HepG2 (cell line): ENCODE results near the gene KIFC1. TPM values are rescaled to one million over a fixed set of nuclear protein-coding genes. Genes with fewer than 3 reads are reported as not detected.

Experiments used
- CCDC6 ChIP-seq: sonication (generic); formaldehyde crosslinking; IDR thresholded peaks from 2 replicates; pipeline ENCODE4 v1.8.1; 2022; ENCODE audit warnings: mild to moderate bottlenecking, missing genetic modification reagents, moderate library complexity
- CEBPB ChIP-seq: IDR thresholded peaks from 2 replicates; pipeline ENCODE4 v1.6.1; 2011; ENCODE audit warnings: low read depth, low read length, improper control_type of control experiment, borderline replicate concordance
- DNMT1 ChIP-seq: sonication (generic); formaldehyde crosslinking; IDR thresholded peaks from 2 replicates; pipeline ENCODE4 v1.5.1; 2020; ENCODE audit warnings: mild to moderate bottlenecking, missing genetic modification reagents
- KAT2B ChIP-seq: fragments of 150-350 bp; IDR thresholded peaks from 2 replicates; pipeline ENCODE4 v1.6.1; 2014; ENCODE audit warnings: low read depth, low read length, borderline replicate concordance
- MED8 ChIP-seq: sonication (generic); formaldehyde crosslinking; IDR thresholded peaks from 2 replicates; pipeline ENCODE4 v1.8.1; 2023; ENCODE audit warnings: mild to moderate bottlenecking, missing genetic modification reagents; ENCODE audit not compliant: insufficient replicate concordance
- NRL ChIP-seq: sonication (generic); formaldehyde crosslinking; IDR thresholded peaks from 2 replicates; pipeline ENCODE4 v1.5.0; 2020; ENCODE audit warnings: missing genetic modification reagents, mild to moderate bottlenecking, moderate library complexity, borderline replicate concordance
- SUZ12 ChIP-seq: fragments of 150-350 bp; IDR thresholded peaks from 2 replicates; pipeline ENCODE4 v1.6.1; 2014; ENCODE audit warnings: low read depth, low read length
- TOE1 ChIP-seq: sonication (generic); formaldehyde crosslinking; IDR thresholded peaks from 2 replicates; pipeline ENCODE4 v1.4.0; 2020; ENCODE audit warnings: mild to moderate bottlenecking, missing genetic modification reagents
- ZC3H4 ChIP-seq: sonication (generic); formaldehyde crosslinking; IDR thresholded peaks from 2 replicates; pipeline ENCODE4 v1.4.0; 2020; ENCODE audit warnings: missing genetic modification reagents, borderline replicate concordance
- ZNF138 ChIP-seq: sonication (generic); formaldehyde crosslinking; IDR thresholded peaks from 2 replicates; pipeline ENCODE4 v1.5.0; 2020; ENCODE audit warnings: mild to moderate bottlenecking, low read depth, missing genetic modification reagents
- ZNF563 ChIP-seq: sonication (generic); formaldehyde crosslinking; IDR thresholded peaks from 2 replicates; pipeline ENCODE4 v1.8.0; 2022; ENCODE audit warnings: mild to moderate bottlenecking, moderate library complexity, missing genetic modification reagents
- ZNF749 ChIP-seq: sonication (generic); formaldehyde crosslinking; IDR thresholded peaks from 2 replicates; pipeline ENCODE4 v1.8.0; 2022; ENCODE audit warnings: mild to moderate bottlenecking, missing genetic modification reagents, moderate library complexity, borderline replicate concordance
- ZNF839 ChIP-seq: sonication (generic); formaldehyde crosslinking; IDR thresholded peaks from 2 replicates; pipeline ENCODE4 v1.4.0; 2020; ENCODE audit warnings: missing genetic modification reagents, mild to moderate bottlenecking, borderline replicate concordance
- ZNF841 ChIP-seq: sonication (generic); formaldehyde crosslinking; IDR thresholded peaks from 2 replicates; pipeline ENCODE4 v1.8.1; 2023; ENCODE audit warnings: missing genetic modification reagents, borderline replicate concordance
- polyA plus RNA-seq, 8 experiments: library from polyadenylated mRNA; depleted of rRNA in 3 of 8; stranded (reverse) in 7 of 8; unstranded in 1 of 8; fragments of >200 nt; fragmentation: Illumina TruSeq in 4 of 8; extraction: Trizol in 4 of 8; gene quantifications; 2 replicates each; pipeline versions ENCODE4 v1.2.1 to v1.2.3, GENCODE V29; 2011 to 2016; ENCODE audit warnings: low read depth in 4 of 8, missing spikeins in 1 of 8, mixed read lengths in 1 of 8; ENCODE audit not compliant: insufficient read depth in 1 of 8
- total RNA-seq, 5 experiments: library from RNA; depleted of rRNA; stranded (reverse); fragments of >200 nt; fragmentation: Illumina TruSeq; extraction: Trizol; gene quantifications; 2 replicates each; pipeline ENCODE4 v1.2.3, GENCODE V29; 2016; ENCODE audit warnings: low read depth in 1 of 5
- TF ChIP-seq, protein P1 (sequence below): sonication (generic); formaldehyde crosslinking; conservative IDR thresholded peaks from 2 replicates; pipeline ENCODE4 v1.4.0; 2020; ENCODE audit warnings: missing genetic modification reagents
- TF ChIP-seq, protein P2 (sequence below): sonication (generic); formaldehyde crosslinking; IDR thresholded peaks from 2 replicates; pipeline ENCODE4 v1.5.1; 2020; ENCODE audit warnings: mild to moderate bottlenecking, missing genetic modification reagents, borderline replicate concordance
- TF ChIP-seq, protein P3 (sequence below): sonication (generic); formaldehyde crosslinking; IDR thresholded peaks from 2 replicates; pipeline ENCODE4 v1.9.0; 2021; ENCODE audit warnings: missing genetic modification reagents, mild to moderate bottlenecking, borderline replicate concordance
- TF ChIP-seq, protein P4 (sequence below): sonication (generic); formaldehyde crosslinking; IDR thresholded peaks from 2 replicates; pipeline ENCODE4 v1.8.0; 2022; ENCODE audit warnings: mild to moderate bottlenecking, missing genetic modification reagents

The KIFC1 gene
- total and polyA plus RNA-seq, 2 of the 13 experiments (the other 11 are each of a cell fraction or from before 2014, with no cell fraction given): 25.0 to 45.5 TPM

DNA sequence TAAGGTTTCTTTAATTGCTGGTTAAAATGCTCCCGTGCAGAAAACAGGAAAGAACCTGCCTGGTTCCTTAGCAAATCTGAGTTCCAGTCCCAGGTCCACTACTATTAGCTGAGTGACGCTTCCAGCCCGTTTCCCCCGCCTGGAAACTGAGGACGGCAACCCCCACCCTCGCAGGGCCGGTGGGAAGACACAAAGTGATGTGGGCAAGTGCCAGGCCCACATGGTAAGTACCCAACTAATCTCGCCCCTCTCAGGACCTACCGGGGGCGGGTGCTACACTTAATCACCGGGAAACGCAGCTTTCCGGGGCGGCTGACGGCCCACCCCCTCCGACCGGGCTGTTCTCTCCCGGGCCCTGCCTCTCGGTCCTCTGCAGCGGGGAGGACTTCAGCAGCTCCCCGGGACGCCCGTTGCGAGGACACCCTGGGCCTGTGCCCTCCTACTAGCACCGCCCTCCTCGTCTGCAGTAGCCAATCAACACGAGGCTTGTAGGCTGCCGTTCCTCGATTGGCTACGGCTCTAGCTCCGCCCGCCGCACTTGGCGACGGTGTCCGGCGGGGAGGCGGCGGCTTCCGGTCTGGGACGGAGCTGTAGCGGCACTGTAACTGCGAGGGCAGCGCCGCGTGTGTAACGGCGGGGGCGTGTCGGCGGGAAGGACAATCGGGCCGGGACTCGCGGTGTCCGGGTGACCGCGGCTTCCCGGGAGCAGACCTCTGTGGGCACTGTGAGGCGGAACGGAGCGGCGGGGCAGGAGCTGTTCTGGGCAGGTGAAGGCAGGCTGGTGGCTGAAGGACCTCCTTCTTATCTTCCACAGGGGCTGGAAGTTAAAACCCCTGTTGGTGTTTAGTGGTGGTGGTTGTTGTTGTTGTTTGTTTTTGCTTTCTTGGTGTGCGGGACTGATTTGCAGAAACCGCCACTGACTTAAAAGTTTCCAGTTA lies 62.7 kb downstream of the KIFC1 start, which contains the start of gene ZBTB9 (continued):
- no peak for TF ChIP-seq CEBPB
- TF ChIP-seq ZNF841 (CRISPR knock-in tag): 0 out of 2 replicates have a peak, but pooled peaks have one; percentile 49
- TF ChIP-seq, protein P1, sequence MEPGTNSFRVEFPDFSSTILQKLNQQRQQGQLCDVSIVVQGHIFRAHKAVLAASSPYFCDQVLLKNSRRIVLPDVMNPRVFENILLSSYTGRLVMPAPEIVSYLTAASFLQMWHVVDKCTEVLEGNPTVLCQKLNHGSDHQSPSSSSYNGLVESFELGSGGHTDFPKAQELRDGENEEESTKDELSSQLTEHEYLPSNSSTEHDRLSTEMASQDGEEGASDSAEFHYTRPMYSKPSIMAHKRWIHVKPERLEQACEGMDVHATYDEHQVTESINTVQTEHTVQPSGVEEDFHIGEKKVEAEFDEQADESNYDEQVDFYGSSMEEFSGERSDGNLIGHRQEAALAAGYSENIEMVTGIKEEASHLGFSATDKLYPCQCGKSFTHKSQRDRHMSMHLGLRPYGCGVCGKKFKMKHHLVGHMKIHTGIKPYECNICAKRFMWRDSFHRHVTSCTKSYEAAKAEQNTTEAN (CRISPR knock-in tag): peak; percentile 80
- no peak for TF ChIP-seq TOE1 (CRISPR knock-in tag)
- TF ChIP-seq MED8 (CRISPR knock-in tag): peak; percentile 94
- TF ChIP-seq NRL (CRISPR knock-in tag): peak; percentile 98
- TF ChIP-seq, protein P2, sequence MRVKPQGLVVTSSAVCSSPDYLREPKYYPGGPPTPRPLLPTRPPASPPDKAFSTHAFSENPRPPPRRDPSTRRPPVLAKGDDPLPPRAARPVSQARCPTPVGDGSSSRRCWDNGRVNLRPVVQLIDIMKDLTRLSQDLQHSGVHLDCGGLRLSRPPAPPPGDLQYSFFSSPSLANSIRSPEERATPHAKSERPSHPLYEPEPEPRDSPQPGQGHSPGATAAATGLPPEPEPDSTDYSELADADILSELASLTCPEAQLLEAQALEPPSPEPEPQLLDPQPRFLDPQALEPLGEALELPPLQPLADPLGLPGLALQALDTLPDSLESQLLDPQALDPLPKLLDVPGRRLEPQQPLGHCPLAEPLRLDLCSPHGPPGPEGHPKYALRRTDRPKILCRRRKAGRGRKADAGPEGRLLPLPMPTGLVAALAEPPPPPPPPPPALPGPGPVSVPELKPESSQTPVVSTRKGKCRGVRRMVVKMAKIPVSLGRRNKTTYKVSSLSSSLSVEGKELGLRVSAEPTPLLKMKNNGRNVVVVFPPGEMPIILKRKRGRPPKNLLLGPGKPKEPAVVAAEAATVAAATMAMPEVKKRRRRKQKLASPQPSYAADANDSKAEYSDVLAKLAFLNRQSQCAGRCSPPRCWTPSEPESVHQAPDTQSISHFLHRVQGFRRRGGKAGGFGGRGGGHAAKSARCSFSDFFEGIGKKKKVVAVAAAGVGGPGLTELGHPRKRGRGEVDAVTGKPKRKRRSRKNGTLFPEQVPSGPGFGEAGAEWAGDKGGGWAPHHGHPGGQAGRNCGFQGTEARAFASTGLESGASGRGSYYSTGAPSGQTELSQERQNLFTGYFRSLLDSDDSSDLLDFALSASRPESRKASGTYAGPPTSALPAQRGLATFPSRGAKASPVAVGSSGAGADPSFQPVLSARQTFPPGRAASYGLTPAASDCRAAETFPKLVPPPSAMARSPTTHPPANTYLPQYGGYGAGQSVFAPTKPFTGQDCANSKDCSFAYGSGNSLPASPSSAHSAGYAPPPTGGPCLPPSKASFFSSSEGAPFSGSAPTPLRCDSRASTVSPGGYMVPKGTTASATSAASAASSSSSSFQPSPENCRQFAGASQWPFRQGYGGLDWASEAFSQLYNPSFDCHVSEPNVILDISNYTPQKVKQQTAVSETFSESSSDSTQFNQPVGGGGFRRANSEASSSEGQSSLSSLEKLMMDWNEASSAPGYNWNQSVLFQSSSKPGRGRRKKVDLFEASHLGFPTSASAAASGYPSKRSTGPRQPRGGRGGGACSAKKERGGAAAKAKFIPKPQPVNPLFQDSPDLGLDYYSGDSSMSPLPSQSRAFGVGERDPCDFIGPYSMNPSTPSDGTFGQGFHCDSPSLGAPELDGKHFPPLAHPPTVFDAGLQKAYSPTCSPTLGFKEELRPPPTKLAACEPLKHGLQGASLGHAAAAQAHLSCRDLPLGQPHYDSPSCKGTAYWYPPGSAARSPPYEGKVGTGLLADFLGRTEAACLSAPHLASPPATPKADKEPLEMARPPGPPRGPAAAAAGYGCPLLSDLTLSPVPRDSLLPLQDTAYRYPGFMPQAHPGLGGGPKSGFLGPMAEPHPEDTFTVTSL (CRISPR knock-in tag): peak; percentile 4
- TF ChIP-seq, protein P3, sequence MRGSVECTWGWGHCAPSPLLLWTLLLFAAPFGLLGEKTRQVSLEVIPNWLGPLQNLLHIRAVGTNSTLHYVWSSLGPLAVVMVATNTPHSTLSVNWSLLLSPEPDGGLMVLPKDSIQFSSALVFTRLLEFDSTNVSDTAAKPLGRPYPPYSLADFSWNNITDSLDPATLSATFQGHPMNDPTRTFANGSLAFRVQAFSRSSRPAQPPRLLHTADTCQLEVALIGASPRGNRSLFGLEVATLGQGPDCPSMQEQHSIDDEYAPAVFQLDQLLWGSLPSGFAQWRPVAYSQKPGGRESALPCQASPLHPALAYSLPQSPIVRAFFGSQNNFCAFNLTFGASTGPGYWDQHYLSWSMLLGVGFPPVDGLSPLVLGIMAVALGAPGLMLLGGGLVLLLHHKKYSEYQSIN (CRISPR knock-in tag): no peak
- TF ChIP-seq SUZ12: no peak
- peak; percentile 64 for TF ChIP-seq ZNF563 (CRISPR knock-in tag)
- no peak for TF ChIP-seq ZC3H4 (CRISPR knock-in tag)
- TF ChIP-seq ZNF749: peak; percentile 75; the same call in 1 of the 2 replicates
- 0 out of 2 replicates have a peak, but pooled peaks have one; percentile 90 for TF ChIP-seq CCDC6
- TF ChIP-seq DNMT1 (CRISPR knock-in tag): peak; percentile 4; the same call in 1 of the 2 replicates
- peak; percentile 29; the same call in 1 of the 2 replicates for TF ChIP-seq ZNF839
- peak; percentile 92 for TF ChIP-seq ZNF138 (CRISPR knock-in tag)
- no peak for TF ChIP-seq KAT2B
- TF ChIP-seq, protein P4, sequence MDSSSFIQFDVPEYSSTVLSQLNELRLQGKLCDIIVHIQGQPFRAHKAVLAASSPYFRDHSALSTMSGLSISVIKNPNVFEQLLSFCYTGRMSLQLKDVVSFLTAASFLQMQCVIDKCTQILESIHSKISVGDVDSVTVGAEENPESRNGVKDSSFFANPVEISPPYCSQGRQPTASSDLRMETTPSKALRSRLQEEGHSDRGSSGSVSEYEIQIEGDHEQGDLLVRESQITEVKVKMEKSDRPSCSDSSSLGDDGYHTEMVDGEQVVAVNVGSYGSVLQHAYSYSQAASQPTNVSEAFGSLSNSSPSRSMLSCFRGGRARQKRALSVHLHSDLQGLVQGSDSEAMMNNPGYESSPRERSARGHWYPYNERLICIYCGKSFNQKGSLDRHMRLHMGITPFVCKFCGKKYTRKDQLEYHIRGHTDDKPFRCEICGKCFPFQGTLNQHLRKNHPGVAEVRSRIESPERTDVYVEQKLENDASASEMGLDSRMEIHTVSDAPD (CRISPR knock-in tag): 0 out of 2 replicates have a peak, but pooled peaks have one; percentile 72
